ENCODE measurements around the gene IL1F10.

GRCh38 chr2:113102133-113102532, 34.4 kb downstream of the IL1F10 start:
- TF ChIP-seq CTCF (CRISPR knock-in tag; IDR thresholded peaks at IDR 0.05) (no peak), RFX3 (CRISPR knock-in tag; IDR thresholded peaks at IDR 0.05) (no peak)

Data from HepG2 (cell line).